Hepatocyte (in vitro differentiated cells): Measurements from ENCODE around the gene ALG14. TPM values are rescaled to one million over a fixed set of nuclear protein-coding genes. Genes with fewer than 3 reads are reported as not detected.
A peak's percentile ranks its signal among the peaks of the same experiment; 100 is the strongest.
"Not testable (repeated sequence)": the region's sequence is repeated elsewhere in the genome, so short reads cannot be mapped to it uniquely, and the experiment has no call there.

Source experiments
- DNase-seq: peaks from one replicate; pipeline ENCODE4 v3.0.0-alpha.2; 2016; ENCODE audit warnings: low spot score
- H2AFZ ChIP-seq: fragments of 200-600 bp; sonication (generic); 2 replicates; pipeline ENCODE4 v1.6.0; 2016; ENCODE audit warnings: antibody characterized with exemption, mild to moderate bottlenecking
- H3K27ac ChIP-seq: fragments of 200-600 bp; sonication (generic); 2 replicates; pipeline ENCODE4 v1.5.1; 2016; ENCODE audit warnings: mild to moderate bottlenecking
- H3K27me3 ChIP-seq: fragments of 200-600 bp; sonication (generic); 2 replicates; pipeline ENCODE4 v1.6.1; 2016
- H3K36me3 ChIP-seq: fragments of 200-600 bp; sonication (generic); replicated peaks from 2 replicates; pipeline ENCODE4 v1.5.1; 2016; ENCODE audit warnings: low read depth; ENCODE audit not compliant: insufficient read depth
- H3K4me1 ChIP-seq: fragments of 200-600 bp; sonication (generic); 2 replicates; pipeline ENCODE4 v1.5.1; 2016; ENCODE audit warnings: mild to moderate bottlenecking, moderate library complexity; ENCODE audit not compliant: insufficient read depth
- H3K4me2 ChIP-seq: fragments of 200-600 bp; sonication (generic); 2 replicates; pipeline ENCODE4 v1.6.0; 2016
- H3K4me3 ChIP-seq: fragments of 200-600 bp; sonication (generic); 2 replicates; pipeline ENCODE4 v1.5.1; 2016; ENCODE audit warnings: mild to moderate bottlenecking
- H3K79me2 ChIP-seq: fragments of 200-600 bp; sonication (generic); 2 replicates; pipeline ENCODE4 v1.6.0; 2017; ENCODE audit warnings: mild to moderate bottlenecking
- H3K9me2 ChIP-seq: fragments of 200-600 bp; sonication (generic); replicated peaks from 2 replicates; pipeline ENCODE4 v1.6.0; 2017; ENCODE audit warnings: mild to moderate bottlenecking; ENCODE audit not compliant: insufficient read depth
- H3K9me3 ChIP-seq: fragments of 200-600 bp; sonication (generic); 2 replicates; pipeline ENCODE4 v1.5.1; 2016; ENCODE audit warnings: low read depth, mild to moderate bottlenecking
- H4K20me1 ChIP-seq: fragments of 200-600 bp; sonication (generic); 2 replicates; pipeline ENCODE4 v1.6.0; 2016; ENCODE audit warnings: mild to moderate bottlenecking; ENCODE audit not compliant: insufficient read depth, poor library complexity, severe bottlenecking
- CTCF ChIP-seq: fragments of 200-600 bp; sonication (generic); IDR thresholded peaks from 2 replicates; pipeline ENCODE4 v1.5.1; 2016; ENCODE audit warnings: antibody characterized with exemption, mild to moderate bottlenecking; ENCODE audit not compliant: poor library complexity
- EZH2 ChIP-seq: fragments of 200-600 bp; sonication (generic); IDR thresholded peaks from 2 replicates; pipeline ENCODE4 v1.6.1; 2016; ENCODE audit warnings: antibody characterized with exemption, mild to moderate bottlenecking, borderline replicate concordance
- EZH2phosphoT487 ChIP-seq: fragments of 200-600 bp; sonication (generic); IDR thresholded peaks from one replicate; pipeline ENCODE4 v1.6.1; 2018; ENCODE audit warnings: antibody characterized with exemption, mild to moderate bottlenecking, low read depth, moderate library complexity; ENCODE audit not compliant: unreplicated experiment, severe bottlenecking
- WGBS: methylation state at CpG from one replicate; pipeline ENCODE4 v1.1.6; 2016; ENCODE audit warnings: low lambda C conversion rate; ENCODE audit errors: missing lambda C conversion rate; 5-methylcytosine and 5-hydroxymethylcytosine counted together
- polyA plus RNA-seq: library from polyadenylated mRNA; unstranded; fragments of >200 nt; fragmentation: Nextera tagmentation; extraction: Ambion mirVana; gene quantifications from 2 replicates; pipeline ENCODE4 v1.2.1, GENCODE V29; 2016
- total RNA-seq: library from RNA; depleted of rRNA; stranded (reverse); fragments of >200 nt; gene quantifications from 2 replicates; pipeline ENCODE4 v1.2.3, GENCODE V29; 2014

Gene ALG14
- total and polyA plus RNA-seq, 2 experiments from 2014 or later, result 2.5 to 22.5 TPM

- Histone ChIP-seq H3K4me3 (no peak overlapping the region), H3K4me1 (no peaks in the 10 kb centered on the region), H3K9me2 (no peaks in the 10 kb centered on the region), H3K79me2 (no peaks in the 10 kb centered on the region), H3K27me3 (no peaks in the 10 kb centered on the region), H3K9me3 (no peaks in the 10 kb centered on the region), H3K4me2 (no peak overlapping the region), H3K36me3 (no peaks in the 10 kb centered on the region), H2AFZ (no peak overlapping the region), H3K27ac (peak overlapping the region; percentile 44), H4K20me1 (no peaks in the 10 kb centered on the region)
- no peak for DNase-seq
- WGBS, result 68% methylated on average over 2 of the region's 2 CpGs
- TF ChIP-seq EZH2phosphoT487 (no peak), EZH2 (no peak), CTCF (no peak)
Observed at GRCh38 chr1:95095833-95096217, 23.1 kb upstream of the ALG14 start.

DNA sequence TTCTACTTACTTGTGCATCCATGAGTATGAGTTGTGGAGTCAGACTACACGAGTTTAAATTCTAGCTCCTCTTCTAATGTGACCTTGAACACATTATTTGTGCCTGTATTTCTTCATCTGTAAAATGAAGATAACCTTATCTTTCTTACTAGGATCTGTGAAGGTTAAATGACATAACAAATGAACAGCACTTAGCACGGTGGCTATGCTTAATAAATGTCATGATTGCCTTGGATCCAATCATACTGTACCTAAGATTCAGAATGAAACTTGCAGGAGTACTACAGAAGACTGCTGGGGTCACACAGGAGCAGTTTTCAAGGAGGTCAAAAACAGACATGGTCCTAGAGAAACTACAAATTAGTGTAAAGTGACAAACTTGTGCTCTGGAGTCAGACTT lies 22.2 kb upstream of the ALG14 start:
- Histone ChIP-seq H3K9me3 (no peaks in the 10 kb centered on the region), H4K20me1 (no peaks in the 10 kb centered on the region), H3K4me2 (no peak overlapping the region), H3K36me3 (no peaks in the 10 kb centered on the region), H3K27me3 (no peaks in the 10 kb centered on the region), H3K9me2 (no peaks in the 10 kb centered on the region), H2AFZ (no peak overlapping the region), H3K4me1 (no peaks in the 10 kb centered on the region), H3K79me2 (no peaks in the 10 kb centered on the region), H3K4me3 (no peak overlapping the region), H3K27ac (peak overlapping the region; percentile 11)
- WGBS, result 24% methylated on average over 2 of the region's 2 CpGs
- DNase-seq, result no peak
- TF ChIP-seq EZH2, result no peak
- TF ChIP-seq EZH2phosphoT487, result no peak
- no peak for TF ChIP-seq CTCF

GRCh38 chr1:95093296-95093695 lies 20.5 kb upstream of the ALG14 start:
- H3K4me3 ChIP-seq, result no peak overlapping the region
- H3K4me1 ChIP-seq, result no peaks in the 10 kb centered on the region
- H3K9me2 ChIP-seq, result no peaks in the 10 kb centered on the region
- no peaks in the 10 kb centered on the region for H4K20me1 ChIP-seq
- H3K27ac ChIP-seq, result peak overlapping the region; percentile 11
- no peak for DNase-seq
- H3K4me2 ChIP-seq, result no peak overlapping the region
- H3K79me2 ChIP-seq, result no peaks in the 10 kb centered on the region
- H3K36me3 ChIP-seq, result no peaks in the 10 kb centered on the region
- TF ChIP-seq EZH2phosphoT487, result no peak
- no peak for TF ChIP-seq CTCF
- TF ChIP-seq EZH2, result no peak
- no peak overlapping the region for H2AFZ ChIP-seq
- H3K27me3 ChIP-seq, result no peaks in the 10 kb centered on the region
- 50% methylated on average over 1 of the region's 1 CpG for WGBS
- no peaks in the 10 kb centered on the region for H3K9me3 ChIP-seq

DNA sequence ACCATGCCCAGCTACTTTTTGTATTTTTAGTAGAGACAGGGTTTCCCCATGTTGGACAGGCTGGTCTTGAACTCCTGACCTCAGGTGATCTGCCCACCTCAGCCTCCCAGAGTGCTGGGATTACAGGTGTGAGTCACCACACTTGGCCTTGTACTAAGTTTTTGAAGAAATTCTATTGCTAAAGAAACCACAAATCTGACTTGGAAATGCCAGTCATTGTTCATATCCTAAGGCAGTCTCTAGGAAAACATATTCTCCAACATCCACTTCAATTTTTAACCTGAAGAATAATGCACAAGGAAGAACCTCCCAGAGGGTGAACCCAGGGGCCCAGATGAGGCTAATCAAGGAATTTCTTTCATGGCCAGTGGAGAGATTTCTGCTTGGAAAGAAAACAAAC lies 20.1 kb upstream of the ALG14 start:
- H3K4me1 ChIP-seq, H3K9me3 ChIP-seq, H3K9me2 ChIP-seq, H3K36me3 ChIP-seq, H4K20me1 ChIP-seq, H3K4me2 ChIP-seq, H3K4me3 ChIP-seq, H3K27me3 ChIP-seq, DNase-seq, H3K79me2 ChIP-seq, H2AFZ ChIP-seq: not testable (repeated sequence)
- peak overlapping the region; percentile 11 for H3K27ac ChIP-seq

GRCh38 chr1:95091290-95091689 lies 18.5 kb upstream of the ALG14 start:
- H4K20me1 ChIP-seq, H3K27me3 ChIP-seq, H3K79me2 ChIP-seq, H3K9me2 ChIP-seq, H2AFZ ChIP-seq, H3K36me3 ChIP-seq, H3K27ac ChIP-seq, H3K4me3 ChIP-seq, H3K9me3 ChIP-seq, DNase-seq, H3K4me2 ChIP-seq: not testable (repeated sequence)
- WGBS, result 95% methylated on average over 27 of the region's 28 CpGs
- peaks cover 13% of the 10 kb centered on the region for H3K4me1 ChIP-seq
